Transverse colon (tissue), 4 donors: Measurements from ENCODE around the gene DNM1L. TPM values are rescaled to one million over a fixed set of nuclear protein-coding genes. Genes with fewer than 3 reads are reported as not detected.

Experiments
- DNase-seq: peaks from one replicate; pipeline ENCODE4 v3.0.0-alpha.2; 2019
- H3K27ac ChIP-seq, 4 donors: fragments of 200-600 bp; sonication (generic); 2 replicates each; pipeline ENCODE4 v1.5.1; 2016 to 2018; ENCODE audit warnings: inconsistent platforms in 4 of 4
- H3K27me3 ChIP-seq: fragments of 200-600 bp; sonication (generic); 2 replicates; pipeline ENCODE4 v1.5.1; 2017; ENCODE audit warnings: inconsistent platforms
- H3K36me3 ChIP-seq, 4 donors: fragments of 200-600 bp; sonication (generic); 2 replicates each; pipeline ENCODE4 v1.5.1; 2017 to 2019; ENCODE audit warnings: inconsistent platforms in 4 of 4
- H3K4me1 ChIP-seq, 4 donors: fragments of 200-600 bp; sonication (generic); 2 replicates each; pipeline ENCODE4 v1.5.1; 2017 to 2020; ENCODE audit warnings: inconsistent platforms in 4 of 4
- H3K4me3 ChIP-seq, 4 donors: fragments of 200-600 bp; sonication (generic); 1 replicate in 1 of 4; 2 replicates in 3 of 4; pipeline versions ENCODE4 v1.5.1 to v1.6.1; 2017 to 2019; ENCODE audit warnings: inconsistent platforms in 4 of 4
- H3K9me3 ChIP-seq, 2 donors: fragments of 200-600 bp; sonication (generic); 2 replicates each; pipeline ENCODE4 v1.5.1; 2017 to 2019; ENCODE audit warnings: inconsistent platforms in 2 of 2
- CTCF ChIP-seq, 5 experiments: fragments of 200-600 bp in 3 of 5; fragments of 450-650 bp in 2 of 5; sonication (generic) in 3 of 5; IDR thresholded peaks; 1 replicate in 2 of 5; 2 replicates in 3 of 5; pipeline ENCODE4 v1.5.1; 2016 to 2017; ENCODE audit warnings: antibody characterized with exemption in 5 of 5, inconsistent platforms in 3 of 5, mild to moderate bottlenecking in 2 of 5, moderate library complexity in 1 of 5
- EP300 ChIP-seq: sonication (generic); formaldehyde crosslinking; IDR thresholded peaks from one replicate; pipeline ENCODE4 v1.6.1; 2017; ENCODE audit warnings: antibody characterized with exemption, low read depth
- POLR2A ChIP-seq: fragments of 450-650 bp; IDR thresholded peaks from one replicate; pipeline ENCODE4 v1.6.1; 2016; ENCODE audit warnings: antibody characterized with exemption, mild to moderate bottlenecking, moderate library complexity
- POLR2AphosphoS5 ChIP-seq, 3 donors: sonication (generic); formaldehyde crosslinking; IDR thresholded peaks; one replicate each; pipeline ENCODE4 v1.6.1; 2016; ENCODE audit warnings: antibody characterized with exemption in 3 of 3
- WGBS, 2 donors: methylation state at CpG; one replicate each; pipeline ENCODE4 v1.1.5; 2018; ENCODE audit warnings: low coverage in 1 of 2; 5-methylcytosine and 5-hydroxymethylcytosine counted together
- in situ Hi-C, 4 donors: fragments of 200-750 bp; cut with MboI; loops; one replicate each; pipeline versions ENCODE4 v1.15.0 to v1.15.1; 2017; ENCODE audit warnings: low sequenced_read_pairs in 3 of 4, low pct_ligation_motif_present in 1 of 4, low pct_unique_long_range_greater_than_20kb in 1 of 4
- intact Hi-C: fragments of 100-400 bp; cut with DNase I; formaldehyde crosslinking; loops from one replicate; pipeline ENCODE4 v1.15.1; 2023; ENCODE audit warnings: low total_unique reads
- total RNA-seq, 4 donors: library from RNA; depleted of rRNA; stranded (reverse); fragments of >200 nt; gene quantifications; one replicate each; pipeline ENCODE4 v1.1.0, GENCODE V29; 2016

Gene DNM1L
- total RNA-seq, 4 donors from 2014 or later: 41.2 to 61.3 (median 44.2) TPM

- DNase-seq: no peak
- Histone ChIP-seq H3K9me3 (no peaks in the 10 kb centered on the region), H3K27me3 (no peaks in the 10 kb centered on the region), H3K4me3 (no peak overlapping the region), H3K4me1 (peaks cover 0 to 31% (median 13%) of the 10 kb centered on the region in 4 donors), H3K36me3 (no peaks in the 10 kb centered on the region), H3K27ac (no peak overlapping the region)
- intact Hi-C loops: no loop called here
- no peak for TF ChIP-seq EP300
- WGBS, 2 donors: 78% methylated on average over 4 of the region's 4 CpGs; no CpG with 5 or more reads in 1 of the 2 donors
- in situ Hi-C loops: loop anchor here (10.0 to 25.0 kb wide), 3 partner anchors 144 to 1246 kb away; no protein-coding TSS in a partner anchor
Observed at GRCh38 chr12:32768518-32768917, 89.4 kb downstream of the DNM1L start.

- no peak overlapping the region for H3K4me3 ChIP-seq
- H3K27ac ChIP-seq: peak overlapping the region in 2 of 4 donors; percentile 56 to 78
- DNase-seq: no peak
- TF ChIP-seq CTCF (IDR thresholded peaks at IDR 0.05) (no peak), EP300 (no peak), POLR2AphosphoS5 (IDR thresholded peaks at IDR 0.05) (no peak), POLR2A (no peak)
- H3K4me1 ChIP-seq: peaks cover 0 to 45% (median 16%) of the 10 kb centered on the region in 4 donors
- no peaks in the 10 kb centered on the region for H3K27me3 ChIP-seq
- in situ Hi-C loops (loop anchor here in 2 of 4 donors (25.0 kb wide), 1 partner anchor 142 kb away; no protein-coding TSS in a partner anchor), intact Hi-C loops (no loop called here)
- WGBS, 2 donors: 22 to 41% methylated on average over 1 of the region's 1 CpG
- no peaks in the 10 kb centered on the region for H3K9me3 ChIP-seq
- H3K36me3 ChIP-seq: no peaks in the 10 kb centered on the region
Observed at GRCh38 chr12:32770141-32770540, 91.0 kb downstream of the DNM1L start.

- DNase-seq: peak; percentile 44
- H3K36me3 ChIP-seq: no peaks in the 10 kb centered on the region
- in situ Hi-C loops: loop anchor here in 2 of 4 donors (25.0 kb wide), 1 partner anchor 139 kb away; no protein-coding TSS in a partner anchor
- no peaks in the 10 kb centered on the region for H3K27me3 ChIP-seq
- WGBS, 2 donors: 20 to 34% methylated on average over 4 to 6 of the region's 6 CpGs
- H3K9me3 ChIP-seq: no peaks in the 10 kb centered on the region
- peaks cover 0 to 55% (median 21%) of the 10 kb centered on the region in 4 donors for H3K4me1 ChIP-seq
- no peak overlapping the region for H3K4me3 ChIP-seq
- peak overlapping the region; percentile 74 to 78 (median 74) for H3K27ac ChIP-seq
- intact Hi-C loops: no loop called here
- TF ChIP-seq POLR2A: no peak
- no peak for TF ChIP-seq EP300
- TF ChIP-seq CTCF (IDR thresholded peaks at IDR 0.05): no peak
- TF ChIP-seq POLR2AphosphoS5 (IDR thresholded peaks at IDR 0.05): no peak
Observed at GRCh38 chr12:32773691-32774090, 94.6 kb downstream of the DNM1L start.

GRCh38 chr12:32776258-32776657, 97.2 kb downstream of the DNM1L start:
- Histone ChIP-seq H3K27me3 (no peaks in the 10 kb centered on the region), H3K9me3 (no peaks in the 10 kb centered on the region), H3K4me1 (peaks cover 0 to 42% (median 18%) of the 10 kb centered on the region in 4 donors), H3K27ac (peak overlapping the region in 3 of 4 donors; percentile 15 to 31 (median 19)), H3K36me3 (no peaks in the 10 kb centered on the region), H3K4me3 (no peak overlapping the region)
- intact Hi-C loops (no loop called here), in situ Hi-C loops (no loop called here)
- no peak for DNase-seq
- 54 to 63% methylated on average over 4 of the region's 4 CpGs for WGBS, 2 donors
- TF ChIP-seq POLR2AphosphoS5 (IDR thresholded peaks at IDR 0.05) (no peak), EP300 (no peak), POLR2A (no peak), CTCF (IDR thresholded peaks at IDR 0.05) (no peak)

- intact Hi-C loops (no loop called here), in situ Hi-C loops (no loop called here)
- no peaks in the 10 kb centered on the region for H3K9me3 ChIP-seq
- no peaks in the 10 kb centered on the region for H3K27me3 ChIP-seq
- TF ChIP-seq EP300 (no peak), CTCF (IDR thresholded peaks at IDR 0.05) (no peak), POLR2A (no peak), POLR2AphosphoS5 (IDR thresholded peaks at IDR 0.05) (no peak)
- H3K4me1 ChIP-seq: peaks cover 0 to 37% (median 15%) of the 10 kb centered on the region in 4 donors
- no peak for DNase-seq
- no peak overlapping the region for H3K4me3 ChIP-seq
- H3K27ac ChIP-seq: peak overlapping the region in 1 of 4 donors; percentile 19
- WGBS, 2 donors: 53 to 66% methylated on average over 4 to 5 of the region's 5 CpGs
- H3K36me3 ChIP-seq: no peaks in the 10 kb centered on the region
Observed at GRCh38 chr12:32777159-32777558, 98.1 kb downstream of the DNM1L start.
